Duodenal mucosa (tissue), 2 donors: ENCODE data around the gene L3MBTL2.

Experiments used
- H3K27ac ChIP-seq: one replicate; pipeline ENCODE4 v1.7.0; 2013; ENCODE audit warnings: low read depth, low read length
- H3K27me3 ChIP-seq, 2 donors: one replicate each; pipeline ENCODE4 v1.7.0; 2013; ENCODE audit warnings: low read length in 2 of 2, control low read depth in 1 of 2; ENCODE audit not compliant: insufficient read depth in 2 of 2, control insufficient read depth in 1 of 2
- H3K36me3 ChIP-seq, 2 donors: one replicate each; pipeline ENCODE4 v1.7.0; 2013; ENCODE audit warnings: low read length in 2 of 2, control low read depth in 1 of 2; ENCODE audit not compliant: insufficient read depth in 2 of 2, control insufficient read depth in 1 of 2
- H3K4me1 ChIP-seq, 2 donors: one replicate each; pipeline ENCODE4 v1.7.0; 2013; ENCODE audit warnings: low read length in 2 of 2, control low read depth in 1 of 2; ENCODE audit not compliant: insufficient read depth in 2 of 2, control insufficient read depth in 1 of 2
- H3K4me3 ChIP-seq, 2 donors: one replicate each; pipeline ENCODE4 v1.7.0; 2013; ENCODE audit warnings: low read length in 2 of 2, low read depth in 1 of 2
- H3K9ac ChIP-seq, 2 donors: one replicate each; pipeline ENCODE4 v1.7.0; 2013; ENCODE audit warnings: low read length in 2 of 2, low read depth in 1 of 2
- H3K9me3 ChIP-seq, 2 donors: one replicate each; pipeline ENCODE4 v1.7.0; 2013; ENCODE audit warnings: low read length in 2 of 2, control low read depth in 1 of 2; ENCODE audit not compliant: control insufficient read depth in 1 of 2

L3MBTL2 gene

GRCh38 chr22:41180926-41181325 is 24.2 kb upstream of the L3MBTL2 start:
- Histone ChIP-seq H3K9ac (no peak overlapping the region), H3K36me3 (peaks cover 27 to 41% of the 10 kb centered on the region in 2 donors), H3K27ac (no peak overlapping the region), H3K4me3 (no peak overlapping the region), H3K27me3 (no peaks in the 10 kb centered on the region), H3K9me3 (no peaks in the 10 kb centered on the region), H3K4me1 (peaks cover 0 to 6% of the 10 kb centered on the region in 2 donors)

- Histone ChIP-seq H3K36me3 (peaks cover 22 to 35% of the 10 kb centered on the region in 2 donors), H3K4me1 (peaks cover 0 to 6% of the 10 kb centered on the region in 2 donors), H3K27ac (no peak overlapping the region), H3K27me3 (no peaks in the 10 kb centered on the region), H3K9ac (no peak overlapping the region), H3K4me3 (peak overlapping the region; percentile 11 to 32), H3K9me3 (no peaks in the 10 kb centered on the region)
Measured at GRCh38 chr22:41181349-41182241, 23.5 kb upstream of the L3MBTL2 start.

GRCh38 chr22:41184679-41185078 is 20.4 kb upstream of the L3MBTL2 start:
- H3K4me1 ChIP-seq, result peaks cover 0 to 6% of the 10 kb centered on the region in 2 donors
- H3K36me3 ChIP-seq, result peaks cover 4 to 10% of the 10 kb centered on the region in 2 donors
- no peak overlapping the region for H3K27ac ChIP-seq
- no peak overlapping the region for H3K9ac ChIP-seq
- no peaks in the 10 kb centered on the region for H3K9me3 ChIP-seq
- H3K27me3 ChIP-seq, result no peaks in the 10 kb centered on the region
- no peak overlapping the region for H3K4me3 ChIP-seq

- Histone ChIP-seq H3K36me3 (no peaks in the 10 kb centered on the region), H3K27me3 (no peaks in the 10 kb centered on the region), H3K9ac (no peak overlapping the region), H3K9me3 (no peaks in the 10 kb centered on the region), H3K27ac (no peak overlapping the region), H3K4me1 (peaks cover 0 to under 1% of the 10 kb centered on the region in 2 donors), H3K4me3 (no peak overlapping the region)
Measured at GRCh38 chr22:41191467-41191866, 13.6 kb upstream of the L3MBTL2 start.

GRCh38 chr22:41193829-41194228 is 11.3 kb upstream of the L3MBTL2 start:
- no peak overlapping the region for H3K9ac ChIP-seq
- H3K27ac ChIP-seq, result no peak overlapping the region
- H3K9me3 ChIP-seq, result no peaks in the 10 kb centered on the region
- peaks cover 3 to 17% of the 10 kb centered on the region in 2 donors for H3K4me1 ChIP-seq
- no peaks in the 10 kb centered on the region for H3K27me3 ChIP-seq
- H3K36me3 ChIP-seq, result no peaks in the 10 kb centered on the region
- H3K4me3 ChIP-seq, result no peak overlapping the region

- Histone ChIP-seq H3K36me3 (no peaks in the 10 kb centered on the region), H3K4me1 (peaks cover 3 to 24% of the 10 kb centered on the region in 2 donors), H3K27ac (no peak overlapping the region), H3K9ac (peak overlapping the region; percentile 33 to 60), H3K4me3 (peak overlapping the region; percentile 81 to 87), H3K9me3 (no peaks in the 10 kb centered on the region), H3K27me3 (no peaks in the 10 kb centered on the region)
Measured at GRCh38 chr22:41197038-41197972, 7.8 kb upstream of the L3MBTL2 start.

GRCh38 chr22:41198027-41198580 is 7.0 kb upstream of the L3MBTL2 start:
- H3K9ac ChIP-seq, result peak overlapping the region; percentile 19 to 55
- no peaks in the 10 kb centered on the region for H3K36me3 ChIP-seq
- peaks cover 3 to 24% of the 10 kb centered on the region in 2 donors for H3K4me1 ChIP-seq
- H3K4me3 ChIP-seq, result peak overlapping the region; percentile 81 to 87
- H3K27me3 ChIP-seq, result no peaks in the 10 kb centered on the region
- no peak overlapping the region for H3K27ac ChIP-seq
- H3K9me3 ChIP-seq, result no peaks in the 10 kb centered on the region

- Histone ChIP-seq H3K27me3 (no peaks in the 10 kb centered on the region), H3K4me3 (no peak overlapping the region), H3K36me3 (no peaks in the 10 kb centered on the region), H3K4me1 (peaks cover 3 to 37% of the 10 kb centered on the region in 2 donors), H3K27ac (no peak overlapping the region), H3K9ac (no peak overlapping the region), H3K9me3 (no peaks in the 10 kb centered on the region)
Measured at GRCh38 chr22:41201141-41201540, 4.0 kb upstream of the L3MBTL2 start.

- H3K4me1 ChIP-seq, result peaks cover 3 to 30% of the 10 kb centered on the region in 2 donors
- H3K27ac ChIP-seq, result no peak overlapping the region
Measured at GRCh38 chr22:41203118-41203517, 2.0 kb upstream of the L3MBTL2 start.

More at GRCh38 chr22:41203118-41203517, 2.0 kb upstream of the L3MBTL2 start:
- no peaks in the 10 kb centered on the region for H3K9me3 ChIP-seq
- H3K4me3 ChIP-seq, result no peak overlapping the region
- no peak overlapping the region for H3K9ac ChIP-seq
- no peaks in the 10 kb centered on the region for H3K36me3 ChIP-seq
- H3K27me3 ChIP-seq, result no peaks in the 10 kb centered on the region
